ENCODE data around the gene RHOH.
A peak's percentile ranks its signal among the peaks of the same experiment; 100 is the strongest.

Gene RHOH

DNA sequence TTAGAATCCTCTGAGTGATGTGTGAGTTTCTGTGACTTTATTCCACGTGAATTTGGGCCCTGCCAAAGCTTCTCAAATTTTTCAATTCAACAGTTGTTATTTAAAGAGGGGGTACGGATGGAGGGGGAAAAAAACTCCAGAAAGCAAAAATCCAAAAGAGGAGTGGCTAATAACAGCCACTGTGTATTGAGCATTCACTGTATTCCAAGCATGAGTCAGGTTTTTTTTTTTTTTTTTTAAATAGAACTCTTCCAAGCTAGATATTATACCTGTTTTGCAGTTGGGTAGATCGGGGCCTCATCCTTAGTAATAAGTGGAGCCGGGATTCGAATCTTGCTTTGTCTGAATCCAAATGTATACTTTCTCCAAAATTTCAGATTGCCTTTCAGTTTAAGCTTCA lies 6.4 kb upstream of the RHOH start:
- DNase-seq = no peak

DNA sequence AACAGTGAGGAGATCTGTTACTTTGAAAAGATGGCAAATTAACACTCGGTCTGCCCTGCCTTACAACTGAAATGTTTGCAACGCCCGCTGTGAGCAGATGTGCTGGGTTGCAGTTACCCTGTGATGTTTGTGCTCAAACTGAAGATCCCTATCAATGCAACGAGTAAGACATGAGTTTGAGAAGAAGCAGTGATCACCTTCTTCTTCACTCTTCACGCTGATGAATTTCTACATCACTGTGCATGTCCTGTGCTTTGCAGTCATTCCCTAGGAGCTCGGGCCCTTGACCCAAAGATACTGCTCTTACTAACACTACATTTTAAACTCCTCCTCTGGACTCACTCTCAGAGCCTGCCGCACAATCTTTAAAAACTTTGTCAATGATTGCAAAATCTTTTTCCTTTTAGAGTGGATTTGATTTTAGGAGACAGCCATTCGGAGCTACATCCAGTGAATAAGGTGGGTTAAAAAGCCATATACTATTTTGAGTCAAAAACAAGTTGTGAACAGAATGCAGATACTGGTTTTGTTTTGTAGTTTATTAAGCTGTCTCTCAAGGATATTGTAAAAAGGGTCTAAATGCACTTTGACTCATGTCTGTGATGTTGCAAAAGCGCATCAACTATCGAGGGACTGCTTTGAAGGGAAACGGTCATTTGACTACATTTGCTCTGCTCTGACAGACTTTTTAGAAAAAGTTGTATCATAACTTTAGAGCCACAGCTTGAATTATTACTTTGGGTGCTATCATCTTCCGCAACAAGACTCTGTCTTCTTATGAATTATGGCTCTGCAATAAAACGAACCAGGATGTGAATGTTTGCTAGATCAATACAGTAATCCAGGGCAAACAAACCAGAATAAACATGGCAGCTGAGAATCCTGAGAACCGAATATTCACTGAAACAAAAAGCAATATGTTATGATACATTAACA lies 5.7 kb upstream of the RHOH start:
- DNase-seq = no peak

DNA sequence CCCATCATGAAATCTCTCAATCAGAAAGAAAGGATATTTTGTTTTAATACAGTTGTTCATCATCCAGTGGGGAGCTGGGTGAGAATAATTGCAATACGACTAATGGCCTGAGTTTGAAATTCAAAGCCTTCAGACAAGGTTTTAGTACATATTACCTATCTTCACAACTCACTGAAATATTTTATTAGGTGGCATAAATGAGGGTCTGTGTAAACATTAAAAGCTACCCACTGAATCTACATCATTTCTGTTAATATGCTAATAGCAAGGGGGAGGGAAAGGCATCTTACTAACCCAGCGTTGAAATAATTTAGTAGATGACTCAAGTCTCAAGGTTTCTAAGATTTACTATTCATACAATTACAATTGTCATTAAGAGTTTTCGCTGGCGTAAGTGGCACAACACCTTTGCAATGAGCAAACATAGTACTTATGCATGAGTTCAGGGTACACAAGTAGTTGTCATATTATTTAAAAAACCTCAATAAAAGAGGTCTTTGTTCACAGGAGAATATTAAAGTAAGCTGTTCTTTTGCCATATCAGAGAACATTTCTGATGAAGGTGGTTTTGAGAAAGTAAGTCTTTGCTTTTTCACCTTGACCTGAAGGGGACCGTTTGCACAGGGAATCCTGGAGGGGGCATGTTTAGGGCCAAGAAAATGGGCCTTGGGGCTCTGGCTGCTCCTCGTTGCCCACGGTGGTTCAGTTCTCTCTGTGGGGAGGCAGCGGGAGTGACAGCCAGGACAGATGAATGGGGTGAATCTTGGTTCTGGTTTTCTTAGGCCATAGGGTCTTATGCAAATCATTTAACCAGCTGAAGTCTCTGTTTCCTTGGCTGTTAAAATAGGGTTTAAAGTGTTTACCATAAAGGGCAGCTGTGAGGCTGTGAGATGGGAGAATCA lies 4.5 kb upstream of the RHOH start:
- no peak for DNase-seq

DNA sequence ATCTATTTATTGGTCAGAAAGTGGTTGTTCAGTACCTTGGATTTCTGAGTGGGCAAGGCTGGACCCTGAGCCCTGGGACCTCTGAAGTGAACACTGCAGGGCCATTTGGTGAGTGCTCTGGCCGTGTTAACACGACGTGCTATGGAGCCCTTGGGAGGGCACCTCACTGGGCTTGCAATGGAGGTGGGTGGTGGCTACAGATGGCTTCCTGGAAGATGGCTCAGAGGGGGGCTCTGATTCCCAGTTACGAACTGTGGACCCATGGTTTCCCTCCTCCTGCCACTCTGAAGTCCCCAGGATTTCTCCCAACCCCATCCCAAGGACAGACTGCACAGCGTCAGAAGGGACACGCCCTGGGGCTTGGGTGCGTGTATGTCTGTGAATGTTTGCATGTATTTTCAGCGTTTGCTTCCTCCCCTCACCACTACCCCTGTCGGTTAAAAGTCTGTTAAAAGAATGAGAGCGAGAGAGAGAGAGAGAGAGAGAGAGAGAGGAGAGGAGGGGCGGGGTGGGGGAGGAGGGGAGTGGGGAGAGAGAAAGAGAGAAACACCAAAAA lies 3.7 kb upstream of the RHOH start:
- no peak for DNase-seq

DNA sequence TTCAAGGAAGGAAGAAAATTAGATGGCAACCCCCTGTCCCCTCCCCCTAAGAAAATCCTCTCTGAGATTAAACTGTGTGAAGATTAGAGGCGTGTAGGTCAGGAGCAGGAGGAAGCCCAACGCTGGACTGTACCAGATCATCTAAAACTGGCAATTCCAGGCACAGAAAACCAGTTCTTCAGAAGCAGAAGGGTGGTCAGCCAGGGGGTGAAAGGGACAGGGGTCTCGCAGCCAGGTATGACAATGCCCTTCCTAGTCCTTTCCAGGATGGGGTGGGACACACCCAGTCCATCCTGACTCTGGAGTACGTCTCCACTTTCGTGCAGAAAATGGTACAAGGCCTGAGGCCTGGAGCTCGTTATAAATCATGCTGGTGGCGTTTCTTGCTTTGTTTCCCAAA lies 3.3 kb upstream of the RHOH start:
- DNase-seq = no peak

DNA sequence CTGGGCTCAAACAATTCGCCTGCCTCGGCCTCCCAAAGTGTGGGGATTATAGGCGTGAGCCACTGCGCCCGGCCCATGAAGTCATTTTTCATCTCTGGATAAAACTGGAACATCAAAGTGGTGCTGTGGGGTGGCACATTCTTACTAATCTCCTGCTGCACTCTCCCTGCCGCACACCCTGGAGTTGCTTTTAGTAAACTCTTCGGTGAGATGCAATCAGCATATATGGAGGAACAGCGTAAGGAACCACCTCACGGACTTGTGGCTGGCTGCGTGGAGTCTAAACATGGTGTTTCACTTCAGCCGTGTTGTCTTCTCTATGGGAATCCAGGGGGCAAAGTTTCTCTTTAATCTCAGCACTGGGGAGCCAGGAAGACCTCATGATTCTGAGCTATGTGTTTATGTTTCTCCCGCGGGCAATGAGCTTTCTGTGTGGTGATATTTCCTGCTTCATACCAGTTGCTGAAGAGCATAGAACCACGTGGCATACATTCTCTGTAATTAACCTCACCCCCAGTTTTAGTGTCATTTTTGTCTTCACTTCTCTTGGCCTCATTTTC lies 2.1 kb upstream of the RHOH start:
- peak; percentile 66 for DNase-seq

DNA sequence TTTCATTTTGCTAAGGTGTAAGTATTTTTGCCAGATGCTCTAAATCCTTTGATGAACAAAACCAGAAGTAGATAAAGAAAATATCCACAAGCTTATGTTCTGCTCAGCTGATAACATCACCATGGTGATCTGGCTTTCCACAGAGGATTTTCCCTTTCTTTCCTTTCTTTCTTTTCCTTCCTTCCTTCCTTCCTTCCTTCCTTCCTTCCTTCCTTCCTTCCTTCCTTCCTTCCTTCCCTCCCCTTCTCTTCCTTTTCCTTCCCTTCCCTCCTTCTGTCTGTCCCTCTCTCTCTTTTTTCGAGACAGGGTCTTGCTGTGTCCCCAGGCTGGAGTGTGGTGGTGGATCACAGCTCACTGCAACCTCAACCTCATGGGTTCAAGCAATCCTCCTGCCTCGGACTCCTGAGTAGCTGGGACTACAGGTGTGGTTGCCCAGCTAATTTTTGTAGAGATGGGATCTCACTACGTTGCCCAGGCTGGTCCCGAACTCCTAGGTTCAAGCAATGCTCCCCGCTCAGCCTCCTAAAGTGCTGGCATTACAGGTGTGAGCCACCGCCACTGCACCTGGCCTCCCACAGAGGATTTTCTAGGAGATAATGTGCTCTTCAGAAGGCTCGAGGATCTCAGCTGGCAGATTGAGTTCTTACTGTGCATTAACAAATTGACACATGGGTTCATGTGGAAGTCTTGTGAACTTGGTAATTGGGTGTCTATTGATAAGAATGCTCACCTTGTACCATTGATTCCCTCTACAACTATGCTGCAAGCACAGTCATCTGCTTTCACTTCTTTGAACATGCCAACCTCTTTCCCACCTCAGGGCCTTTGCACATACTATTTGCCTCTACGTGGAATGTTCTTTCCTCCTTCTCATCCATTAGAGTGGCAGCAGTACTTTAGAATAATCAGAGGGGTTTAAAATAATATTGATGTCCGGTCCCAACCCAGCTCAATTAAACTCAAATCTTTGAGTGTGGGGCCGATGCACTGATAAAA lies 1.4 kb upstream of the RHOH start:
- DNase-seq = no peak

DNA sequence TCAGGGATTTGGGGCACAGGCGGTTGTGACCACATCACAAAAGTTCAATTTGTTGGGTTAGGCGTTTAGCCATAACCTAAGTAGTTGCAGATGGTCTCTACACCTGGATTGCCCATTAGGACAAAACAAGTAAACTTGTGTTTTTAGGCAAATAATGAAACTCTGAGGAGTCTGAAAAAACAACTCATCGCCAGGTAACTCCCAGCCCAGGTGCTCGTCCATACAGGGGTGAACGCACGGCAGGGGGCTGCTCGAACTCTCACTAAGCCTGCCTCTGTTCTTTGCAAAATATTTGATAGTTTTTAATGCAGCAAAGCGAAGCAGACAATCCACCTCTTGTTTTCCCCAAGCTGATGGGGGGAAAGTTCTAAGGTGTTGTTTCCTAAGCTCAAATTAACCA lies 559 bp upstream of the RHOH start:
- DNase-seq = no peak

DNA sequence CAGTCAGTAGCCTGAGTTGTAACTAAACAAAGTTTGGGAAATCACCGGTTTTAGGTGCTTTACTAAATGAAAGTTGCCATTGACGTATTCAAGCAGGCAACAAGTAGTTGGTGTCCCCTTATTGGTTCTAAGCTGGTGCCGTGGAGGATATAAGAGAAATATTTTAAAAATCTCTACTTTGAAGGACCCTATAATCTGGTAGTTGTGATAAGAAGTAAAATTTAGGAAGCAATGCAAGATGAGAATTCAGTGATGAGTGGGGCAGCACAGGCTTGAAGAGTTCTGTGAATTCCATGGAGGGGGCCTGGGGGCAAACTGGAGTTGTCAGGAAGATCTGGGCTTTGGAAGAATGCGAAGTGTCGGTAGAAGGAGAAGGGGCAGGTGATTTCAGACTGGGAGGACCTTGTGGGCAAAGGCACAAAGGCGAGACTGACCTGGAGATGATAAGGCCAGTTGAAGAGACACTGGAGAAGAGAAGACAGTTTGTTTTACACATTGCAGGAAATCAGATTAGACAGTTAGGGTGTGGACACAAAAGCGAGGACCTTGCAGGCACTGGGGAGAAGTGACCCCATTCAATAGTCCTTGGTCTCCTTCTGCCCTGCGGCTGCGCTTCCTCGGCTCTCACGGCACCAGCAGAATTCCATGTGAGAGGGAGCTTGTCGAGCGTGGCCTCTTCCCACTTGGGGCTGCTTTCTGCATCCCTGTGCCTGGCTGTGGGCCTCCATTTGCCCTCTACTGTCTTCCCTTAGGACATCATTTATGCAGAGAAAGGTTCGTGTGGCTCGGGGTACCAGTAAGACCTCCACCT lies 1.3 kb downstream of the RHOH start:
- DNase-seq = no peak

DNA sequence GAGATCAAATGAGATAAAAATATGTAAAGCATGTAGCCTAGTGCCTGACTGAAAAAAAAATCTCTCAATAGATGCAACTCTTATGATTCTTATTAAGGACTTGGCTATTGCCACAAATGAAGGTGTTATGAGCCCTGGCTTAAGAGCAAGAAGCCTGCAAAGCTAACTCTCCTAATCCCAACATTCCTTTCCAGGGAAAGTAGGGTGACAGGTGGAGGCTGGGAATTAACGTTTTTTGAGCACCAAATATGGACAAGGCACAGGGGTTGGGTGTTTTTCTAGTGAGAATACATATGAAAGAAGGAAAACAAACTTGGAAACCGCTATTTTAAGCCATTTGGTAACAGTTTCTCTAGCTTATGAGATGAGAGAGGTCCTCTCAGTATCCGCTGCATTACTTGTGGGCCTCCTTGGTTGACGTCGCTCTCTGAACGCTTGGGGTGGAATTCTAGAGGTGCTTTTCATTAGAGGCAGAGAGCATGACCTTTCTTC lies 2.4 kb downstream of the RHOH start:
- DNase-seq = no peak

DNA sequence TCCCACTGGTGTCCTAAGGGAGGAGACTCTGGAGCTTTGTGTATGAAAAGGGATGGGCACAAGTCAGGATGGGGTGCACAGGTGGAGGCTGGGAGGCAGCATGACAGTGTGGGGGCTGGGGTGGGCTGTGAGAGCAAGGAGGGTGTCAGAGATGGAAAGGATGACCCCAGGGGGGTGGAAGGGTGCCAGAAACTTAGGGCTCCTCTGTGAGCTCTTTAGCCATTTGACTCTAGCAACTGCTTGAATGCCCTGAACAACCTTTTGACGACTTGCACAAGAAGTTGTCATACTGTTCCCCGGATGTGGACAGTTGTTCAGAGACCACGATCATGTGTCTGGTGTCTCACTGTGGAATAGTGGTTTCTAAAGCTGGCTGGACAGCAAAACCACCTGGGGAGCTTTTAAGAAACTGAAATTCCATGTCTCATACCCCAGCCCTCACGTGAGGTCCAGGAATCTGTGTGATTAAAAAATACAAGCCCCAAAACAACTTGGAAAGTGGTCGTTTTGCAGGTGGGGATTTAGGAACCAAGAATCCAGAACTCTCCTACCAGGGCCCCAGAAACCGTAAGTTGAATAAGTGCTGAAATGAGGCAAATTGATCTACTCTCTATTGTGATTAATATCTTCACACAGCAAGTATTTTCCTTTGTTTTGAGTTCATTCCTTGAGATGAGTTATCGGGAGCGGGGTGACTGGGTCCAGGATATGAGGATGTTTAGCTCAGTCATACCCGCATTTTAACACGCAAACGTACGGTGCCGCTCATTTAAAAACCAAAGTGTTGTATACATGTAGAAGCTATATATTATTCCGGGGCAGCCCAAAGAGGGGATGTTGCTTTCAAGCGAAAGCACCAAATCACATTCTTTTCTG lies 3.4 kb downstream of the RHOH start:
- peak; percentile 87 for DNase-seq

DNA sequence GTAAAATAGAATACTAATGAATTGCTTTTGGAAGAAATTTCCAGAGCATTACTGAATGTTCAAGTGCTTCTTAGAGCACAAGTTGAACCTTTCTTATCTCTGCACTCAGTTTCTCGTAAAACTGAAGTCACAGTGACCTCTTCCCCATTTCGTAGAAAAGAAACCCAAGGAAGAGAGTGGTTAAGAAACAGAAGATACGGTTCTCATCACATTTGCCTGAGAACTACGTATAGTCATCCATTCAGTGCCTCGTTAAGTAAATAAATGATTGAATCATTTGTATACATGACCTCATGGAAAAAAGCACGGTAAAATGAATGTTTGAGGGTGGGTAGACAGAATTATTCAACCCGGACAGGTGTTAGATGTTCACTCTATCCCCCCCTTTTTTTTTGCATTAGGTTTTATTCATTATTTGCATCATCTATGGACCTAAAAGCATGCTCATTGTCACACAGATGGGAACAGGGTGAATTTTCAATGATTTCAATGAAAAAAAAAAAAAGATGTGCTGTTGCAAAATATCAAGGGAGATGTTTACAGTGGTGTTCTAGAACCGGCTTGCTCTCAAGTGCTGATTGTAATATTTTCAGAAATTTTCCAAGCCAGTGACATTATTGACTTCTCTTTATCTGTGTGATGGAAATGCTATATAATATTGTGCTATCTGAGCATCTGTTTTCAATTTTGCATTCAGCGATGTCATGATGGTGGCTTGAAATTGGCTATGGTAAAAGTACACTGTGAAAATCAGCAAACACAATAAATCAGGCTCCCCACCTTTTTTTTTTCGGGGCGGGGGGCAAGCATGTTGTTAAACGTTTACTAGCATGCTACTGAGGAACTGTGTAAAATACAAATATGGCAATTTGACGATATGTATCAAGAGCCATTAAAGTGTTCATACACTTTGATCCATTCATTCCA lies 4.3 kb downstream of the RHOH start:
- no peak for DNase-seq

DNA sequence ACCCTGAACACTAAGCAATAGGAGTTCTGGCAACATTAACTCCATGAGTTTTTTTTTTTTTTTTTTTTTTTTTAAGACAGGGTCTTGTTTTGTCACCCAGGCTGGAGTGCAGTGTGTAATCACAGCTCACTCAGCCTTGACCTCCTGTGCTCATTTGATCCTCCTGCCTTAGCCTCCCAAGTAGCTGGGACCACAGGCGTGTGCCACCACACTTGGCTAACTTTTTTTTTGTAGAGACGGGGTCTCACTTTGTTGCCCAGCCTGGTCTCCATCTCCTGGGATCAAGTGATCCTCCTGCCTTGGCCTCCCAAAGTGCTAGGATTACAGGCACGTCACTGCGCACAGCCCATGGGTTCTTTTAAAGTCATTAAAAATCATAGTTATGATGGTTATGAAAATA lies 5.1 kb downstream of the RHOH start:
- no peak for DNase-seq

DNA sequence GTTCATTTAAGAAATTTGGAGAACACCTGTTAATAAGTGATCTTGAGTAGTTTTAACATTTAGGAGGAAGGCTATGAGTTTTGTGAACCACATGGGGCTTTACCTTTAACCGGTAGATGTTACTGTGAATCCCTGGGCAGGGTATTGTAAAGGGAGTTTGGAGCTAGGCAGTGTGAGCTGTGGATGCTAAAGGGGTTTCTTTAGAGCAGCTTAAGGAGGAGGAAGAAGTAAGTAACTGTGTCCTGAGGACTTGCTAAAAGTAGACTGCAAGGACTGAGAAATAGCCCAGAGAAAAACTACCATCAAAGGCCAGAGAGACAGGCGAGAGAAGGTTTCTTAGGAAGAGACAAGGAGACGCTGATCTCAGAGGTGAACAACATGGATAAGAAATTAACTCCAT lies 5.6 kb downstream of the RHOH start:
- DNase-seq = no peak

DNA sequence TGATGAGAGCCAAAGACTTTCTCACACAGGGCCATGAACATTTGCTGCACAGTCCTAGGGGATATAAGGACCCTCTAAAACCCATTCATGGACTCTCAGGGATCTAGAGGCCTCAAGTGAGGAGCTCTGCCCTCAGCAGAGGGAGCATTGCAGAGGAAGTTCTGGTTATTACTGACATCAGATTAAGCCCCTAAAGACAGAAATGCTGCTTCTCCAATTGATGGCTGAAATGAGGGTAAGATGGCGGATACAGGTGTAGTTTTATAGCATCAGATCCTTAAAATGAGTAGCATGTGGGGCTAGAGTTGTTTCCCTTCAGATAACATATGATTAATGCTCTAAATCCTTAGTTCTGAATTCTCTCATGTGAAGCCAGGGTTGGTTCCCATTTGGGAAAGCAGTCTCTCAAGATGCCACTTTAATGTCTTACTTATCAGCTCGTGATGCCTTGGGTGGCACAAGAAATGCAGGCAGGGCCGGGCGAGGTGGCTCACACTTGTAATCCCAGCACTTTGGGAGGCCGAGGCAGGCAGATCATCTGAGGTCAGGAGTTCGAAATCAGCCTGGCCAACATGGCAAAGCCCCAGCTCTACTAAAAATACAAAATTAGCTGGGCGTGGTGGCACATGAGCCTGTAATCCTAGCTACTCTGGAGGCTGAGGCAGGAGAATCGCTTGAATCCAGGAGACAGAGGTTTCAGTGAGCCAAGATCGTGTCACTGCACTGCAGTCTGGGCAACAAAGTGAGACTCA lies 7.9 kb downstream of the RHOH start:
- DNase-seq = no peak

DNA sequence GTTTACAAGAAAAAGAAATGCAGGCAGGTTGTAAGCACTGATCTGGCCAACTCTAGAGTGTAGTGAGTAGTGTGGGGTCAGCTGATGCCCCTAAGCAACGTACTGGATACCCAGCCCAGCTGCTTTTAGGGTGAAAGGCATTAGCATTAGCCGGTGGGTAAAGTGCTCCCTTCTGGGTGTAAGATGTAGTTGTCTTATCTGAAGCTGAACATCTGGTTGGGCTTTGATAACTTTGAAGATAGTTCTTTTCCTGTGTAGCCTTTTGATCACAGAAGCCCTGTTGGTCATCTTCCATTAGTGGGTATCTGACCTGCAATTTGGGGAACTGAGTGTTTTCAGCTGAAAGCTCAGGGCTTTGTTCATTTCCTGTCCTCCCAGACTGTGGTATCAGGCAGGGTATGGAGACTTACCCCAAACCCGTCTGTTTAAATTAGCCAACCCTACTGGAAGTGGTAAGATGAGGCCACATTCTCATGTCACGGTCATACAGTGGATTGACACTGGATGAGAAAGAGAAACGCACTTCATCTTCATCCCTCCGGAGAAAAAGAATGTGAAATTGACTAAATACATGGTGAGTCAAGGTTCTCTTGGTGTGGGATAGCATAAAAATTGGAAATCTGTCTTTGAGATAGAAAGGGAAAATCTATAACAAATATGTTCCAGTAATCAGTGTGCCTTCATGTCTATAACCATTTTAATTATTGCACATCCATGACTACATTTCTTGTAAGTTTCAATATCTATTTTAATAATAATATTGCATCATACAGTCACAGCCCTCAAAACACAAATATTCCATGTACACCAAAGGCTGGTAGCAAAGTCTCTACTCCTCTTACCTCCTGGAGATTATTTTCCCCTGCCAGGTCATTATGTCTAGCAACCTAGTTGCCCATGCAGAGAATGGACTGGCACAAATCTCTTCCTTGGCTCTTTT lies 8.7 kb downstream of the RHOH start:
- DNase-seq = no peak

DNA sequence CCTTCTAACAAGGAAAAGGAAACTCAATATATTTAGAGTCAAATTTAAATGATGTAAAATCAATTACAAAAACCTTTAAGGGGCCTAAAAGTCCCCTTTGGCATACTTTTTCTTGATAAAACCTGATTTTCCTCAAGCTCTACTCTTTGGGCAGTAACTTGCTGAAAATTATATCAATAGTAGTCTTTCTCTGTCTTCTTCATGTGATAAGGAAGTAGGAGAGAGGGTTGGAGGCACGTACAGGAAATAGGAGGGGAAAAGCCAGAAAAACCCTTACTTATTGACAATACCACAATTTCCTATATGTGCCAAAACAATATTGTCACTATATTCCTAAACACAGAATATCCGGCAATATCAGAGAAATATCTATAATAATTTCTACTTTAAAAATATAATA lies 9.6 kb downstream of the RHOH start:
- no peak for DNase-seq
